T-cell (primary cell): ENCODE results near the gene CRB1. TPM values are rescaled to one million over a fixed set of nuclear protein-coding genes. Genes with fewer than 3 reads are reported as not detected.
A peak's percentile ranks its signal among the peaks of the same experiment; 100 is the strongest.

Source experiments
- ATAC-seq, 4 experiments: fragments of 200-7000 bp in 3 of 4; fragments of 150-1000 bp in 1 of 4; cut with Tn5 transposase; replicated peaks in 1 of 4; 1 replicate in 3 of 4; 2 replicates in 1 of 4; pipeline ENCODE4 v1.10.0; 2021; ENCODE audit warnings: moderate library complexity in 3 of 4, mild to moderate bottlenecking in 2 of 4, moderate number of reproducible peaks in 1 of 4
- CTCF ChIA-PET, 2 donors: fragments of 300-600 bp; sonication (Branson Sonifier 250); formaldehyde crosslinking; loops; one replicate each; lab custom pipeline; 2022; ENCODE audit warnings: antibody characterized with exemption in 2 of 2; lab: Charles Lee
- POLR2A ChIA-PET, 2 donors: fragments of 300-600 bp; sonication (Branson Sonifier 250); formaldehyde crosslinking; loops; one replicate each; lab custom pipeline; 2022; ENCODE audit warnings: antibody characterized with exemption in 2 of 2; lab: Charles Lee
- DNase-seq, 35 experiments: peaks; one replicate each; pipeline versions ENCODE4 v3.0.0 to v3.0.0-alpha.2; 2013 to 2023
- H3K27ac ChIP-seq: one replicate; pipeline ENCODE4 v1.5.1; 2013; ENCODE audit warnings: low read length
- H3K27me3 ChIP-seq, 2 experiments: replicated peaks in 1 of 2; 1 replicate in 1 of 2; 2 replicates in 1 of 2; pipeline versions ENCODE4 v1.6.1 to v1.7.0; 2013; ENCODE audit warnings: low read length in 1 of 2, mixed read lengths in 1 of 2; ENCODE audit not compliant: control insufficient read depth in 2 of 2, insufficient read depth in 2 of 2; ENCODE audit errors: extremely low read depth in 1 of 2
- H3K36me3 ChIP-seq, 2 donors: 1 replicate in 1 of 2; 2 replicates in 1 of 2; pipeline versions ENCODE4 v1.6.1 to v1.7.0; 2013; ENCODE audit warnings: low read length in 1 of 2; ENCODE audit not compliant: control insufficient read depth in 2 of 2, insufficient read depth in 1 of 2; ENCODE audit errors: extremely low read depth in 1 of 2
- H3K4me1 ChIP-seq, 2 experiments: 1 replicate in 1 of 2; 2 replicates in 1 of 2; pipeline versions ENCODE4 v1.6.1 to v1.7.0; 2013; ENCODE audit warnings: low read length in 2 of 2, mixed read lengths in 1 of 2; ENCODE audit not compliant: insufficient read depth in 2 of 2, control insufficient read depth in 1 of 2; ENCODE audit errors: extremely low read depth in 1 of 2
- H3K4me3 ChIP-seq, 2 donors: 1 replicate in 1 of 2; 2 replicates in 1 of 2; pipeline versions ENCODE4 v1.5.1 to v1.7.0; 2013; ENCODE audit warnings: mild to moderate bottlenecking in 2 of 2, low read length in 1 of 2, moderate library complexity in 1 of 2; ENCODE audit not compliant: control insufficient read depth in 1 of 2; ENCODE audit errors: extremely low read depth in 1 of 2
- H3K9me3 ChIP-seq: 2 replicates; pipeline ENCODE4 v1.7.0; 2013
- H3K27ac Mint-ChIP-seq, 2 donors: one replicate each; pipeline ENCODE4 v1.8.0; 2020 to 2021; ENCODE audit warnings: mild to moderate bottlenecking in 2 of 2, mixed read lengths in 2 of 2
- H3K27me3 Mint-ChIP-seq, 2 donors: one replicate each; pipeline ENCODE4 v1.8.0; 2021 to 2022; ENCODE audit warnings: mixed read lengths in 2 of 2
- H3K36me3 Mint-ChIP-seq: one replicate; pipeline ENCODE4 v1.8.0; 2021; ENCODE audit warnings: mixed read lengths
- H3K4me1 Mint-ChIP-seq, 3 donors: one replicate each; pipeline ENCODE4 v1.8.0; 2020 to 2022; ENCODE audit warnings: mixed read lengths in 3 of 3, mild to moderate bottlenecking in 1 of 3
- H3K4me3 Mint-ChIP-seq, 3 donors: one replicate each; pipeline ENCODE4 v1.8.0; 2020 to 2022; ENCODE audit warnings: mild to moderate bottlenecking in 3 of 3, mixed read lengths in 3 of 3, moderate library complexity in 3 of 3
- H3K9me3 Mint-ChIP-seq, 3 donors: one replicate each; pipeline ENCODE4 v1.8.0; 2020 to 2022; ENCODE audit warnings: mixed read lengths in 3 of 3
- WGBS: methylation state at CpG from one replicate; pipeline ENCODE4 v1.1.5; 2013; ENCODE audit warnings: missing lambda C conversion rate; ENCODE audit not compliant: insufficient coverage; 5-methylcytosine and 5-hydroxymethylcytosine counted together
- total RNA-seq, 35 experiments: library from RNA in 6 of 35; stranded (reverse) in 6 of 35; fragments of 120-200 nt in 1 of 35; gene quantifications; one replicate each; pipeline versions ENCODE4 v1.2.1 to v1.2.4 and lab custom pipeline; 2013 to 2026

CRB1 gene
- total RNA-seq, 5 donors from 2014 or later (not counting 1 experiment from before 2014, with no cell fraction given): 0.09 to 0.47 (median 0.33) TPM

DNA sequence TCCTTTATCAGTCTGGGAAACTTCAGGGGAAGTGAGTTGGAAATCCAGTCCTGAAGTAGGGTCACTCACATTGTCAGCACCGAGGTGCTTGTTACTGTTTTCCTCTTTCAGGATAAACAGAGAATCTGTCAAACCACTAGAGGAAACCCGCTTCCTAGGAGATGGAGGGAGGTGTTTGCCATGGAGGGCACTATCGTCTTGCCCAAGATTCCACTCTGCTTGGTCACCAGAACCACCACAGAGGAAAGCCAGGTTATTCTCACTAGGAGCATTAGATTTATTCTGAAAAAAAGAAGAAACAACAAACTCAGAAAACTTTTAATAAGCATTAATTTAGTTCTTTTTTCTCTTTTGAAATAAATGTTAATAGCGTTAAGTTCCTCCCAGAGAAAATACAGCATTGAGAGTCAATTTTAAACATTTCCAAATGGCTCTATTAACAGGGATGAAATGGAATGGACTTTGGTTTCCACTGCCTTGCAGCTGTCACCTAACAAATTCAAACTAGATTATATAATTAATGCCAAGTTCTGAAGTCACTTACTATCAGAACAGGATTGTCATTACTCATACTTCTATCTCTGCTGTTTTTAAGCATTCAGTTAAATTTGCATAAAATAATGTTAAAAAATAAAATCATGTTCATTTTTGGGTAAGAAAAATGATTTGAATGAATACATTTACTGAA, 242.8 kb downstream of the CRB1 start:
- no peak overlapping the region for H3K27ac Mint-ChIP-seq
- no peaks in the 10 kb centered on the region for H3K4me1 Mint-ChIP-seq
- CTCF ChIA-PET: interaction anchor here in 1 of 2 donors (0.5 kb wide), 1 partner anchor 179 kb away, joined by 3 read pairs; no protein-coding TSS in a partner anchor
- peaks cover 28% of the 10 kb centered on the region for H3K36me3 Mint-ChIP-seq
- no peaks in the 10 kb centered on the region for H3K27me3 Mint-ChIP-seq
- H3K27ac ChIP-seq: no peak overlapping the region
- POLR2A ChIA-PET: no interaction called here
- ATAC-seq: no peak
- no peak overlapping the region for H3K4me3 Mint-ChIP-seq
- DNase-seq: no peak
- WGBS: no CpG with 5 or more reads among the region's 4 CpGs
- no peak overlapping the region for H3K4me3 ChIP-seq
- no peaks in the 10 kb centered on the region for H3K27me3 ChIP-seq
- no peaks in the 10 kb centered on the region for H3K9me3 Mint-ChIP-seq
- no peaks in the 10 kb centered on the region for H3K9me3 ChIP-seq
- no peaks in the 10 kb centered on the region for H3K4me1 ChIP-seq
- peaks cover 0 to 13% of the 10 kb centered on the region in 2 donors for H3K36me3 ChIP-seq

DNA sequence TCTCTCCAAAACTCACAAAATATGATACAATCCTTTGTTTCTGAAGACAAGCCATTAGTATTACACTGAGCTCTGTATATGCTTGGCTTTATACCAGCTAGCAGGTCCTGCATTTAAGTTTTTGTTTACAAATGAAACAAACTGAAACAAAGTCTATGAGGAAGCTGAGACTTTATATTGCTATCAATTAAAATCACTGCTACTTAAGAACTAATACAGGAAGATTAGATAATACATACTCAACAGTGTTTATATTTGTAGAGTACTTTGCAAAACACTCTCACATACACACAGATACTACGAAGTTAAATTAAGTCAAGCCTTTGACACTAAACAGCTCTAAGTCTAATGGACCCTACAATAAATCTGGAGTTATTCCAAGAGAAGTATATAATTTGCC, 247.4 kb downstream of the CRB1 start:
- Mint-ChIP-seq H3K9me3 (no peaks in the 10 kb centered on the region), H3K4me3 (no peak overlapping the region), H3K27ac (no peak overlapping the region), H3K27me3 (no peaks in the 10 kb centered on the region), H3K4me1 (no peaks in the 10 kb centered on the region), H3K36me3 (peaks cover 34% of the 10 kb centered on the region)
- POLR2A ChIA-PET: interaction anchor here in 1 of 2 donors (0.6 kb wide), 1 partner anchor 1007 kb away, joined by 4 read pairs; no protein-coding TSS in a partner anchor
- Histone ChIP-seq H3K4me3 (no peak overlapping the region), H3K36me3 (peaks cover 0 to 11% of the 10 kb centered on the region in 2 donors), H3K4me1 (no peaks in the 10 kb centered on the region), H3K27me3 (no peaks in the 10 kb centered on the region), H3K9me3 (no peaks in the 10 kb centered on the region), H3K27ac (no peak overlapping the region)
- DNase-seq (no peak), ATAC-seq (no peak)
- WGBS: no CpG with 5 or more reads among the region's 1 CpG
- CTCF ChIA-PET: interaction anchor here in 1 of 2 donors (0.7 to 1.3 kb wide), 2 partner anchors 11 to 105 kb away, joined by 3 to 5 read pairs; no protein-coding TSS in a partner anchor

DNA sequence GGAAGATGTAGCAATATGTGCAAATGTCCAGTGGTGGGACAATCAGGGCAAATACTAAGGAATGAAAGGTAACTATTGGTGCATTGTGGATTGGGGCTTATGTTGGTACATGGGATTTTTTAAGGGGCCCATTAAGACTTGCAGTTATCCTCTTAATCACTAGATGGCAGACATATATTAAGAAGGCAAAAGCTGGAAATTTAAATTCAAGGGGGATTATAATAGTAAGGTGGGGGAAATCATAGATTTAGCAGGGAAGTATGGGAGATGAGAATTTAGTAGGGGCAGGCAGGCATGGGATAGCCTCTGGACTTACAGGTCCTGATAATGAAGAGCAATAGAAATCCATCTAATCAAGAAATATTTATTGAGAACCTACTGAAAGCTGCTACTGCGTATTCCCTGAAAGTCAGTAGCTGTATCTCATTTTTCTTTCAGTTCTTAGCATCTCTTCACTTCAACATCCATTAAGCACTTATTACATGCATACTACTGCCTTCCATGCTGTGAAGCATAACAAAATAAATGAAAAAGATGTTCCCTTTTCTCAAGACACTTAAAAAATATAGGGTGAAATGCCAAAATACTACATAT, 251.8 kb downstream of the CRB1 start:
- peak in 1 of 35 experiments; percentile 29 for DNase-seq

GRCh38 chr1:197521118-197521739, 253.2 kb downstream of the CRB1 start:
- no peaks in the 10 kb centered on the region for H3K27me3 ChIP-seq
- WGBS: no CpG with 5 or more reads among the region's 2 CpGs
- DNase-seq (peak in 7 of 35 experiments; percentile 2 to 60 (median 12)), ATAC-seq (no peak)
- CTCF ChIA-PET: interaction anchor here (0.5 to 2.3 kb wide), 15 partner anchors 13 to 1002 kb away, joined by 3 to 12 read pairs (median 3); no protein-coding TSS in a partner anchor
- Mint-ChIP-seq H3K4me3 (no peak overlapping the region), H3K27ac (no peak overlapping the region), H3K27me3 (no peaks in the 10 kb centered on the region), H3K36me3 (peaks cover 14% of the 10 kb centered on the region), H3K9me3 (no peaks in the 10 kb centered on the region), H3K4me1 (peaks cover 0 to 3% (median 0%) of the 10 kb centered on the region in 3 donors)
- no peaks in the 10 kb centered on the region for H3K36me3 ChIP-seq
- H3K27ac ChIP-seq: no peak overlapping the region
- H3K4me1 ChIP-seq: no peaks in the 10 kb centered on the region
- POLR2A ChIA-PET: interaction anchor here in 1 of 2 donors (0.5 to 0.6 kb wide), 2 partner anchors 774 to 1398 kb away, joined by 3 to 5 read pairs; no protein-coding TSS in a partner anchor
- H3K9me3 ChIP-seq: no peaks in the 10 kb centered on the region
- H3K4me3 ChIP-seq: no peak overlapping the region

More for the DNA sequence above, 251.8 kb downstream of the CRB1 start:
- no peaks in the 10 kb centered on the region for H3K9me3 Mint-ChIP-seq
- no peak overlapping the region for H3K27ac Mint-ChIP-seq
- Histone ChIP-seq H3K4me1 (no peaks in the 10 kb centered on the region), H3K27ac (no peak overlapping the region), H3K27me3 (no peaks in the 10 kb centered on the region), H3K9me3 (no peaks in the 10 kb centered on the region), H3K4me3 (no peak overlapping the region), H3K36me3 (no peaks in the 10 kb centered on the region)
- H3K36me3 Mint-ChIP-seq: peaks cover 14% of the 10 kb centered on the region
- H3K27me3 Mint-ChIP-seq: no peaks in the 10 kb centered on the region
- no CpG with 5 or more reads among the region's 1 CpG for WGBS
- no peak overlapping the region for H3K4me3 Mint-ChIP-seq
- POLR2A ChIA-PET: no interaction called here
- CTCF ChIA-PET: interaction anchor here (0.6 to 2.3 kb wide), 10 partner anchors 15 to 946 kb away, joined by 3 to 13 read pairs (median 4); no protein-coding TSS in a partner anchor
- no peak for ATAC-seq
- peaks cover 0 to 3% (median 0%) of the 10 kb centered on the region in 3 donors for H3K4me1 Mint-ChIP-seq

DNA sequence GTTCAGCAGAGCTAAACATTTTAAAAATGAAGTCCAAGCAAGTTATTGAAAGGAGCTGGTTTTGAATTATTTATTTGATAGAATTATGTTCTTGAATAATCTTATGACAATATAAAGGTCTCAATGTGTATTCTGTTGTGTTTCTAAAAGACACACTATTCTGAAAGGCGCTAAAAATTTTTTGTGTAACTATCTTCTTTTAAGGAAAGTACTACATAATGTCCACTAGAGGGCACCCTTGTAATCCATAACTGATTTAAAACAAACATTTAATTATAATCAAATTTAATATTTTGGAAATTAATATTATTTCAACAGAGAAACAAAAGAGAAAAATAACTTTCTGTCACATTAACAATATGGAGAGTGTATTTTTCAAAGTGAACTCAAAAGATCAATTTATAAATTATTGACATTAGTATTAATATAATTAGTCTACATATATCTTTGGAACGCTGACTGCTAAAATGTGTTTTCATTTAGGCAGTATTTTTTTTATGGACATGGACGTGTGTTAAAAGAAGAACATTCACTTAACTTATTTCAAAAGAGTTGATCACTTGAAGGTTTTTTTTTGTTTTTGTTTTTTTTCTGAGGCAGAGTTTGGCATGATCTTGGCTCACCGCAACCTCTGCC, 258.8 kb downstream of the CRB1 start:
- CTCF ChIA-PET: interaction anchor here (0.5 to 2.4 kb wide), 12 partner anchors 11 to 400 kb away, joined by 3 to 14 read pairs (median 3); no protein-coding TSS in a partner anchor
- no peaks in the 10 kb centered on the region for H3K4me1 ChIP-seq
- Mint-ChIP-seq H3K27ac (no peak overlapping the region), H3K4me3 (no peak overlapping the region), H3K36me3 (no peaks in the 10 kb centered on the region), H3K9me3 (no peaks in the 10 kb centered on the region), H3K4me1 (no peaks in the 10 kb centered on the region), H3K27me3 (no peaks in the 10 kb centered on the region)
- WGBS: no CpG with 5 or more reads among the region's 4 CpGs
- no peak overlapping the region for H3K4me3 ChIP-seq
- H3K9me3 ChIP-seq: no peaks in the 10 kb centered on the region
- H3K27me3 ChIP-seq: no peaks in the 10 kb centered on the region
- POLR2A ChIA-PET: no interaction called here
- H3K27ac ChIP-seq: no peak overlapping the region
- H3K36me3 ChIP-seq: no peaks in the 10 kb centered on the region
- ATAC-seq: no peak
- DNase-seq: peak in 1 of 35 experiments; percentile 60
